Inflammatory macrophage treated with lipopolysaccharide for 4 hours (primary cell): Measurements from ENCODE around the gene TOP1.

Experiments
- DNase-seq: peaks from one replicate; pipeline ENCODE4 v3.0.0-alpha.2; 2020

Gene TOP1

DNA sequence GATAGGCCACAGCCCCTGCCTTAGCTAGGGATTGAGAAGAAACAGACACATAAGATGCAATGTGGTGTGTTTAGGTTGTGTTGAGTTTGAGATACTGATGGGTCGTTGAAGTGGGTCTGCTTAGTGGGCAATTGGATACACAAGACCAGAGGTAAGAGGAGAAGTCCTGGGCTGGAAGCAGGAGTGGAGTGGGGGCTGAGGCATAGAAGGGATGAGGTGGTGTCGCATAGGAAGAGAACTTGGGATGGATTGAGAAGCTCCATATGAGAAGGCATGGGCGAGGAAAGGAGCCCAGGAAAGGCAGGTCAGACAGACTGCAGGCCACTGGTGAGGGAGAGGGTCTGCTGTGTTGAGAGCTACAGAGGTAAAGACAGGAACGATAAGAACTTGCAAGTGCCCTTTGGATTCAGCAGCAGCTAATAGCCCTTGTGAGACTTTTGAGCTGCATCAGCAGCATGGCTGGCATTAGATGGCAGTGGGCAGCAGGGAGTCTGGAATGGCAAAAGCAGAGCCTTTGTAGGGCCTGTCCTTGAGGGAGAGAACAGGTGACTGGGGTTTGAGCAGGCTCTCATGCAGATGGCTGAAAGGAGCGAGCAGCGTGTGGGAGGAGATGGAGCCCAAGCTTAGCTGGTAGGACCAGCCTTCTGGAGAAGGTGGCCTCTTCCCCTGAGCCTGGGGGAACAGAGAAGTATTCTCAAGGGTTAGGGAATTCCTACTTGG lies 141.9 kb downstream of the TOP1 start:
- no peak for DNase-seq

DNA sequence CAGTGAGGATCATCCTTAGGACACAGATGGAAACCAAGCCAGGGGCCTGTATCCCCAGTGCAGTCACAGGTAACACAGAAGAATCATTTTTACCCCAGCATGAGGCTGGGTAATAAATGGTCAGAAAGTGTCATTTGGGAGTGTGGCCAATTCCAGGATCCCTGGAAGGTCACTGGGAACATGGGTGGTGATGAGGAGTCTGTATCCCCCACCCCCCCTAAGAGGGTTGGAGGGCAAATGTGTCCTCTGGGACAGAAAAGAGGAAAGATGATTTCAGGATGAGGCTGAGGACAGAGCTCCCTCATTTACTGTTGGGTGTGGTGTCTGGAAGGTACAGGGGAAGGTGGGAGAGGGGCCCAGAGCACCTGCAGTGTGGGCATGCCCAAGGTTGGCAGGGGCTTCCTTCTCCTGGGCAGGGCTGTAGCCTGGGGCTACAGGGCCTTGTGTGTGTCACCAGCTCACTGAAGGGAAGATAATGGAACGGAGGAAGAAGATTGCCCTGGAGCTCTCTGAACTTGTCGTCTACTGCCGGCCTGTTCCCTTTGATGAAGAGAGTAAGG lies 143.2 kb downstream of the TOP1 start:
- DNase-seq: no peak

DNA sequence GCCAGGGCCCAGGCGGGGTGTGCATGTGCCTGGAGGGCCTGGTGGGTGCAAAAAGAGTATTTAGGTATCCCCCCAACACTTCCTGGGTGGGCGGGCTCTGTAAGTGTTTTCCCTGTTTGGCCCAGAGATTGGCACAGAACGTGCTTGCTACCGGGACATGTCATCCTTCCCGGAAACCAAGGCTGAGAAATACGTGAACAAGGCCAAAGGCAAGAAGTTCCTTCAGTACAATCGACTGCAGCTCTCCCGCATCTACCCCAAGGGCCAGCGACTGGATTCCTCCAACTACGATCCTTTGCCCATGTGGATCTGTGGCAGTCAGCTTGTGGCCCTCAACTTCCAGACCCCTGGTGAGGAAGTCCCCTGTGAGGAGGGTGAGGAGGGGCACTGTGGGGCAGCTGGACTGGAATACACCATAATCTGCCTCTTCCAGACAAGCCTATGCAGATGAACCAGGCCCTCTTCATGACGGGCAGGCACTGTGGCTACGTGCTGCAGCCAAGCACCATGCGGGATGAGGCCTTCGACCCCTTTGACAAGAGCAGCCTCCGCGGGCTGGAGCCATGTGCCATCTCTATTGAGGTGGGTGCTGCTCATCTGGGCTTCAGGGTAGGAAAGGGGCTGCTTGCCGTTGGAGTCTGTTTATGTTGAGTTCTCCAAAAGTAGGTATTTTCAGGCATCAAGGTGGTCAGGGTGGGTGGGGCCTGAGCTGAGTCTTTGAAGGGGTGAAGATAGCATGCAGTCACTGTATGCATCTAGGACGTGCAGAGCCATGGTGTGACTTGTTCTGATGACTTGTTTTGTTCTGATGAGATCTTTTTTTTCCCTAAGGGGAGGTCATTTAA lies 143.9 kb downstream of the TOP1 start:
- DNase-seq: no peak

DNA sequence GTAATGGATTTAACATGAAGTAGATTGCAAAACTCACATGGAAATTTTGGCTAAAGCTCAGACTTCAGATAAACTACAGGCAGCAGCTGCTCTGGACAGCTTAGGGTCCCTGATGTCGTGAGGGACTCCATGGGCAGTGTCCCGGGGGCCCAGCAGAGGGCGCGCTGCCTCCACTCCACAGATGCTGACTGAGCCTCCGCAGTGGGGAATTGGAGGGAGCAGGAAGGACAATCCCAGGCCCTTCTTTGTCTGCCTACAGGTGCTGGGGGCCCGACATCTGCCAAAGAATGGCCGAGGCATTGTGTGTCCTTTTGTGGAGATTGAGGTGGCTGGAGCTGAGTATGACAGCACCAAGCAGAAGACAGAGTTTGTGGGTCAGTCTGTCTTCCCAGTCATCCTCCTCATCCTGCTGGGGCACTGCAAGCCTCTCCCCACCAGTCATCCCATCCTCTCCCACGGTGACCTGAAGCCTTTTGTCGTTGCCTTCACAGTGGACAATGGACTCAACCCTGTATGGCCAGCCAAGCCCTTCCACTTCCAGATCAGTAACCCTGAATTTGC lies 144.6 kb downstream of the TOP1 start:
- DNase-seq: peak; percentile 40

DNA sequence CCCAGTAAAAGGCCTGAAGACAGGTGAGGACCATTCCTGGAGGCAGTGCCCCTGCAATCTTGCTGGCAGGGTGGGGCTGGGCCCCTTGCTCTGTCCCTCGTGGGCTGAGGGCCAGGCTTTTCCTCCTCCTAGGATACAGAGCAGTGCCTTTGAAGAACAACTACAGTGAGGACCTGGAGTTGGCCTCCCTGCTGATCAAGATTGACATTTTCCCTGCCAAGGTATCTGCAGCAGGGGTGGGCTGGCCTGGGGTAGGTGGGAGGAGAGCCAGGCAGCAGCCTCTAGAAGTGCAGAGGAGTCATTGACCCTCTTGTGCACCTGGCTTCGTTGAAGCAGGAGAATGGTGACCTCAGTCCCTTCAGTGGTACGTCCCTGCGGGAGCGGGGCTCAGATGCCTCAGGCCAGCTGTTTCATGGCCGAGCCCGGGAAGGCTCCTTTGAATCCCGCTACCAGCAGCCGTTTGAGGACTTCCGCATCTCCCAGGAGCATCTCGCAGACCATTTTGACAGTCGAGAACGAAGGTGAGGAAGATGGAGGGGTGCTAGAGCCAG lies 145.2 kb downstream of the TOP1 start:
- no peak for DNase-seq
